A549 (cell line): Measurements from ENCODE around the gene MFN2. TPM values are rescaled to one million over a fixed set of nuclear protein-coding genes. Genes with fewer than 3 reads are reported as not detected.

Experiments
- ATAC-seq, 2 experiments: fragments of 200-7000 bp in 1 of 2; fragments of >200 bp in 1 of 2; cut with Nextera tagmentation in 1 of 2; cut with Tn5 transposase in 1 of 2; 3 replicates each; pipeline versions ENCODE4 v1.8.0 to v1.9.1; 2018 to 2020; ENCODE audit warnings: mild to moderate bottlenecking in 1 of 2, moderate library complexity in 1 of 2
- CTCF ChIA-PET: fragments of 300-600 bp; sonication (Branson Sonifier 250); formaldehyde crosslinking; extraction: SDS; loops from one replicate; lab custom pipeline; 2021; ENCODE audit warnings: antibody characterized with exemption, inconsistent platforms; lab: Yijun Ruan, JAX
- POLR2A ChIA-PET: fragments of 350-600 bp; formaldehyde crosslinking; extraction: SDS; loops from one replicate; lab custom pipeline; 2021; ENCODE audit warnings: antibody characterized with exemption, inconsistent platforms; lab: Yijun Ruan, JAX
- DNase-seq, 2 experiments: peaks; one replicate each; pipeline versions ENCODE4 v3.0.0 to v3.0.0-alpha.2; 2011 to 2016; ENCODE audit warnings: low read depth in 1 of 2, low spot score in 1 of 2
- FAIRE-seq: peaks from 2 replicates; lab custom pipeline; 2011; peaks lifted over from hg19 to GRCh38; lab: Jason Lieb, UNC
- H3K27ac ChIP-seq, 2 experiments: fragments of >200 bp; sonication (Bioruptor Twin); formaldehyde crosslinking; 3 replicates each; pipeline ENCODE4 v1.5.1; 2016 to 2017
- H3K4me1 ChIP-seq: fragments of >200 bp; sonication (Bioruptor Twin); formaldehyde crosslinking; 3 replicates; pipeline ENCODE4 v1.6.1; 2016
- H3K4me2 ChIP-seq: fragments of >200 bp; sonication (Bioruptor Twin); formaldehyde crosslinking; 3 replicates; pipeline ENCODE4 v1.6.1; 2016
- H3K4me3 ChIP-seq: fragments of >200 bp; sonication (Bioruptor Twin); formaldehyde crosslinking; 3 replicates; pipeline ENCODE4 v1.5.1; 2016
- H3K9me3 ChIP-seq: fragments of >200 bp; sonication (Bioruptor Twin); formaldehyde crosslinking; 3 replicates; pipeline ENCODE4 v1.6.1; 2016
- EP300 ChIP-seq, 2 experiments: fragments of >200 bp; sonication (Bioruptor Twin); formaldehyde crosslinking; IDR thresholded peaks; 2 replicates in 1 of 2; 3 replicates in 1 of 2; pipeline ENCODE4 v1.6.1; 2016 to 2017
- ESRRA ChIP-seq: fragments of 150-350 bp; IDR thresholded peaks from 2 replicates; pipeline ENCODE4 v1.6.1; 2014; ENCODE audit warnings: mild to moderate bottlenecking, low read length, borderline replicate concordance
- FOXS1 ChIP-seq: fragments of 250-450 bp; sonication (Bioruptor Pico); IDR thresholded peaks from 2 replicates; pipeline ENCODE4 v1.5.0; 2020; ENCODE audit warnings: mild to moderate bottlenecking, moderate library complexity
- GATA3 ChIP-seq: IDR thresholded peaks from 2 replicates; pipeline ENCODE4 v1.6.1; 2012; ENCODE audit warnings: borderline replicate concordance
- HOXA7 ChIP-seq: fragments of 250-450 bp; sonication (Bioruptor Pico); IDR thresholded peaks from 2 replicates; pipeline ENCODE4 v1.5.0; 2020; ENCODE audit warnings: mild to moderate bottlenecking, moderate library complexity
- HOXB5 ChIP-seq: fragments of 250-450 bp; sonication (Bioruptor Pico); IDR thresholded peaks from 2 replicates; pipeline ENCODE4 v1.5.0; 2020; ENCODE audit warnings: mild to moderate bottlenecking, moderate library complexity
- JUNB ChIP-seq: fragments of >200 bp; sonication (Bioruptor Twin); formaldehyde crosslinking; IDR thresholded peaks from 2 replicates; pipeline ENCODE4 v1.6.1; 2016
- KDM1A ChIP-seq: fragments of 200-600 bp; sonication (generic); IDR thresholded peaks from 2 replicates; pipeline ENCODE4 v1.6.1; 2016; ENCODE audit warnings: low read depth, mild to moderate bottlenecking
- KDM5A ChIP-seq: fragments of 200-600 bp; sonication (generic); IDR thresholded peaks from 2 replicates; pipeline ENCODE4 v1.6.1; 2016; ENCODE audit warnings: antibody characterized with exemption, mild to moderate bottlenecking
- MAFK ChIP-seq: fragments of 450-650 bp; IDR thresholded peaks from 2 replicates; pipeline ENCODE4 v1.6.1; 2014; ENCODE audit not compliant: partially characterized antibody
- MAX ChIP-seq: IDR thresholded peaks from 2 replicates; pipeline ENCODE4 v1.6.1; 2012
- NR3C1 ChIP-seq: fragments of >200 bp; sonication (Bioruptor Twin); formaldehyde crosslinking; IDR thresholded peaks from 3 replicates; pipeline ENCODE4 v1.6.1; 2017
- PHF8 ChIP-seq: fragments of 200-600 bp; sonication (generic); IDR thresholded peaks from 2 replicates; pipeline ENCODE4 v1.6.1; 2016; ENCODE audit warnings: low read depth, mild to moderate bottlenecking, antibody characterized with exemption, moderate library complexity, borderline replicate concordance
- RAD21 ChIP-seq, 2 experiments: fragments of >200 bp in 1 of 2; sonication (Bioruptor Twin) in 1 of 2; formaldehyde crosslinking in 1 of 2; IDR thresholded peaks in 1 of 2; conservative IDR thresholded peaks in 1 of 2; 2 replicates in 1 of 2; 3 replicates in 1 of 2; pipeline ENCODE4 v1.6.1; 2012 to 2018; ENCODE audit warnings: inconsistent platforms in 1 of 2
- RCOR1 ChIP-seq: fragments of 150-350 bp; IDR thresholded peaks from 2 replicates; pipeline ENCODE4 v1.6.1; 2014; ENCODE audit warnings: antibody characterized with exemption, low read length, low read depth
- RNF2 ChIP-seq: fragments of 200-600 bp; sonication (generic); IDR thresholded peaks from 2 replicates; pipeline ENCODE4 v1.6.1; 2016; ENCODE audit warnings: low read depth, mild to moderate bottlenecking, antibody characterized with exemption, moderate library complexity, borderline replicate concordance
- ZFP36 ChIP-seq: fragments of 450-650 bp; IDR thresholded peaks from 2 replicates; pipeline ENCODE4 v1.6.1; 2014; ENCODE audit warnings: borderline replicate concordance; ENCODE audit not compliant: partially characterized antibody
- ZNF302 ChIP-seq: fragments of 250-450 bp; sonication (Bioruptor Pico); IDR thresholded peaks from 2 replicates; pipeline ENCODE4 v1.9.0; 2021; ENCODE audit warnings: inconsistent platforms, mild to moderate bottlenecking, moderate library complexity
- WGBS: methylation state at CpG from one replicate; pipeline ENCODE4 v1.1.6; 2017; ENCODE audit errors: missing lambda C conversion rate; 5-methylcytosine and 5-hydroxymethylcytosine counted together
- polyA plus RNA-seq, 4 experiments: library from polyadenylated mRNA; depleted of rRNA in 3 of 4; stranded (reverse); fragments of >200 nt; fragmentation: RNase III in 1 of 4; extraction: RNeasy Plus Mini Kit Qiagen cat#74134 plus additional on column Dnase treatment in 1 of 4; gene quantifications; 2 replicates in 3 of 4; 3 replicates in 1 of 4; pipeline ENCODE4 v1.2.3, GENCODE V29; 2011 to 2017
- TF ChIP-seq, protein P1 (sequence below): IDR thresholded peaks from 2 replicates; pipeline ENCODE4 v1.6.1; 2012; ENCODE audit warnings: low read depth, borderline replicate concordance
- TF ChIP-seq, protein P2 (sequence below): fragments of >200 bp; sonication (Bioruptor Twin); formaldehyde crosslinking; IDR thresholded peaks from 3 replicates; pipeline ENCODE4 v1.6.1; 2016

Gene MFN2
- polyA plus RNA-seq, 2 of the 4 experiments (the other 2 are of a cell fraction), result 34.7 to 36.8 TPM

DNA sequence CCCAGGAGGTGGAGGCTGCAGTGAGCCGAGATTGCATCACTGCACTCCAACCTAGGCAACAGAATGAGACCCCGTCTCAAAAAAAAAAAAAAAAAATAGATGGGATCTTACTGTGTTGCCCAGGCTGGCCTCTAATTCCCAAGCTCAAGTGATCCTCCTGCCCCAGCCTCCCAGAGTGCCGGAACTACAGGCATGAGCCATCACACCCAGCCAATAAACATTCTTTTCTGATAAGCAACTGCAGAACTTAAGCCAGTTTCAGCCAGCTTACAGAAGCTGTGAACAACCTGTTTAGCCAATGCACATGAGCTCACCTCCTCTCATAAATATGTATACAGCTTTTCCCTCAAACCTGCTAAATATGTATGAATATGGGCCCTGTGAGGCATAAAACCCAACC is 35.9 kb downstream of the MFN2 start:
- DNase-seq (no peak), FAIRE-seq (no peak), ATAC-seq (no peak)
- Histone ChIP-seq H3K4me3 (no peak overlapping the region), H3K9me3 (no peaks in the 10 kb centered on the region), H3K27ac (no peak overlapping the region), H3K4me1 (no peaks in the 10 kb centered on the region), H3K4me2 (no peak overlapping the region)
- POLR2A ChIA-PET, result interaction anchor here (1.1 kb wide), 1 partner anchor 34 kb away, joined by 4 read pairs; no protein-coding TSS in a partner anchor
- TF ChIP-seq ESRRA, result no peak
- TF ChIP-seq HOXA7 (CRISPR knock-in tag), result no peak
- TF ChIP-seq ZNF302 (CRISPR knock-in tag), result no peak
- no peak for TF ChIP-seq HOXB5 (CRISPR knock-in tag)
- no peak for TF ChIP-seq RAD21 (conservative IDR thresholded peaks at IDR 0.05 in 1 of 2, IDR thresholded peaks at IDR 0.05 in 1 of 2)
- CTCF ChIA-PET, result no interaction called here
- WGBS, result 86% methylated on average over 3 of the region's 3 CpGs

GRCh38 chr1:12019858-12020509 is 39.7 kb downstream of the MFN2 start:
- TF ChIP-seq ZFP36, result peak; percentile 64
- TF ChIP-seq KDM1A, result 0 out of 2 replicates have a peak, but pooled peaks have one; percentile 33
- TF ChIP-seq MAX, result no peak
- peak in 1 of 2 experiments; percentile 20 for DNase-seq
- peak overlapping the region; percentile 99 for H3K4me3 ChIP-seq
- ChIA-PET CTCF (interaction anchor here (1.6 kb wide), 1 partner anchor 59 kb away, joined by 3 read pairs; no protein-coding TSS in a partner anchor), POLR2A (interaction anchor here (1.5 kb wide), 1 partner anchor 111 kb away, joined by 16 read pairs; no protein-coding TSS in a partner anchor)
- WGBS, result 22% methylated on average over 5 of the region's 12 CpGs
- H3K9me3 ChIP-seq, result no peaks in the 10 kb centered on the region
- peak; percentile 34 to 44; a peak in 5 of 6 replicates for ATAC-seq
- no peaks in the 10 kb centered on the region for H3K4me1 ChIP-seq
- H3K4me2 ChIP-seq, result peak overlapping the region; percentile 94
- peak overlapping the region; percentile 93 to 94 for H3K27ac ChIP-seq
- FAIRE-seq, result no peak

DNA sequence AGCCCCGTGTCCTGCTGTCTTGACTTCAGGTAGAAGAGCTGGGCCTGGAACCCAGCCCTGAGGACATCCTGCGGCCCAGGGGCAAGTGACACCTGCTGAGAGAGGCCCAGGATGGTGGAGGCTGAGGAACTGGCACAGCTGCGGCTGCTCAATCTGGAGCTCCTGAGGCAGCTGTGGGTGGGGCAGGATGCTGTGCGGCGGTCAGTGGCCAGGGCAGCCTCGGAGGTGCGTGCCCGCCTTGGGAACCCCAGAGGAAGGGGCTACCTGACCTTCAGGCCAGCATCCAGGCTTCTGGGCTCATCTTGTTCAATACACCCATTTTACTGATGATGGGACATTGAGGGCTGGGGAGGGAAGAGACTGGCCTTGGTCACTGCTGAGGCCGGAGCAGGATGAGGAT is 41.4 kb downstream of the MFN2 start:
- DNase-seq (no peak), ATAC-seq (no peak), FAIRE-seq (no peak)
- ChIA-PET CTCF (interaction anchor here (0.9 to 1.6 kb wide), 3 partner anchors 10 to 54 kb away, joined by 3 to 5 read pairs (median 4); no protein-coding TSS in a partner anchor), POLR2A (no interaction called here)
- H3K27ac ChIP-seq, result no peak overlapping the region
- no peak overlapping the region for H3K4me2 ChIP-seq
- H3K9me3 ChIP-seq, result no peaks in the 10 kb centered on the region
- no peak overlapping the region for H3K4me3 ChIP-seq
- TF ChIP-seq MAFK (no peak), KDM1A (no peak), ZFP36 (no peak), JUNB (no peak), FOXS1 (no peak), KDM5A (no peak), PHF8 (no peak)
- TF ChIP-seq, protein P1, sequence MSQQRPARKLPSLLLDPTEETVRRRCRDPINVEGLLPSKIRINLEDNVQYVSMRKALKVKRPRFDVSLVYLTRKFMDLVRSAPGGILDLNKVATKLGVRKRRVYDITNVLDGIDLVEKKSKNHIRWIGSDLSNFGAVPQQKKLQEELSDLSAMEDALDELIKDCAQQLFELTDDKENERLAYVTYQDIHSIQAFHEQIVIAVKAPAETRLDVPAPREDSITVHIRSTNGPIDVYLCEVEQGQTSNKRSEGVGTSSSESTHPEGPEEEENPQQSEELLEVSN, result no peak
- no peaks in the 10 kb centered on the region for H3K4me1 ChIP-seq
- 90% methylated on average over 3 of the region's 9 CpGs for WGBS

- FAIRE-seq (no peak), DNase-seq (no peak), ATAC-seq (no peak)
- H3K4me1 ChIP-seq, result no peaks in the 10 kb centered on the region
- POLR2A ChIA-PET, result no interaction called here
- TF ChIP-seq EP300 (IDR thresholded peaks at IDR 0.05) (no peak), NR3C1 (no peak), PHF8 (no peak), ESRRA (no peak), RCOR1 (no peak), RNF2 (no peak), GATA3 (no peak)
- TF ChIP-seq, protein P2, sequence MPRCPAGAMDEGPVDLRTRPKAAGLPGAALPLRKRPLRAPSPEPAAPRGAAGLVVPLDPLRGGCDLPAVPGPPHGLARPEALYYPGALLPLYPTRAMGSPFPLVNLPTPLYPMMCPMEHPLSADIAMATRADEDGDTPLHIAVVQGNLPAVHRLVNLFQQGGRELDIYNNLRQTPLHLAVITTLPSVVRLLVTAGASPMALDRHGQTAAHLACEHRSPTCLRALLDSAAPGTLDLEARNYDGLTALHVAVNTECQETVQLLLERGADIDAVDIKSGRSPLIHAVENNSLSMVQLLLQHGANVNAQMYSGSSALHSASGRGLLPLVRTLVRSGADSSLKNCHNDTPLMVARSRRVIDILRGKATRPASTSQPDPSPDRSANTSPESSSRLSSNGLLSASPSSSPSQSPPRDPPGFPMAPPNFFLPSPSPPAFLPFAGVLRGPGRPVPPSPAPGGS, result no peak
- no peak overlapping the region for H3K4me3 ChIP-seq
- H3K9me3 ChIP-seq, result no peaks in the 10 kb centered on the region
- no peak overlapping the region for H3K27ac ChIP-seq
- no peak overlapping the region for H3K4me2 ChIP-seq
- WGBS, result 85% methylated on average over 7 of the region's 14 CpGs
- CTCF ChIA-PET, result interaction anchor here (0.9 to 1.6 kb wide), 3 partner anchors 9 to 55 kb away, joined by 3 to 5 read pairs (median 4); no protein-coding TSS in a partner anchor
Observed at GRCh38 chr1:12022036-12022435, 41.8 kb downstream of the MFN2 start.
